ENCODE data around the gene DYNC1I2. TPM values are rescaled to one million over a fixed set of nuclear protein-coding genes. Genes with fewer than 3 reads are reported as not detected.

The DYNC1I2 gene
- total RNA-seq, 4 donors from 2014 or later, result 102 to 124 (median 115) TPM

DNA sequence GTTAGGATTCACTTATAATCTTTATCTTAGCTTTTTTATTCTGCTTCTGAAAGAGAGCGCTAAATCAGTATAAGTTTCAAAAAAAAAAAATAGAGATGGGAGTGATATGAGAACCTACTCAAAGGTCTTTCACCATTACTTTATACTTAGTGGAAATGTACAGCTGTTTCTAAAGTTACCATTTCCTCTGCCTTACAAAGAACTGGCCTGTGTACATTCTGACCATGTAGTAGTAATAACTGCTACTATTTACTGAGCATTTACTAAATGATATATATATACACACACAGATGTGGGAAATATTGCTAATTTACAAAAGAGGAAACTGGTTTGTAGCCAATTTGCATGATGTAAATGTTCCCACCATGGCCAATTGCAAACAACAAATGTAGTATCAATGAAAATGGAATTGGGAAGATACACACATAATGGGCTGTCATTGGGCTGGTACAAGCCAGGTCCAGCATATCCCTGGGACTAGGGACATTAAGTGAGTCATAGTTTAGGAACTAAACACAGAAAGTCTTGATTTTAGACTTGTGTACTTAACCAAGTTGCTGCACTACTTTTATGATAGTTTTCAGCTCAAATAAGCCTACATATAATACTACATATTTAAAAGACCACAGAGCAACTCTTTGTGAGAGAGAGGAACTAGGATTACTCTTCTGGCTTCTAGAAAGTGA, 67.1 kb downstream of the DYNC1I2 start:
- TF ChIP-seq, protein P1, sequence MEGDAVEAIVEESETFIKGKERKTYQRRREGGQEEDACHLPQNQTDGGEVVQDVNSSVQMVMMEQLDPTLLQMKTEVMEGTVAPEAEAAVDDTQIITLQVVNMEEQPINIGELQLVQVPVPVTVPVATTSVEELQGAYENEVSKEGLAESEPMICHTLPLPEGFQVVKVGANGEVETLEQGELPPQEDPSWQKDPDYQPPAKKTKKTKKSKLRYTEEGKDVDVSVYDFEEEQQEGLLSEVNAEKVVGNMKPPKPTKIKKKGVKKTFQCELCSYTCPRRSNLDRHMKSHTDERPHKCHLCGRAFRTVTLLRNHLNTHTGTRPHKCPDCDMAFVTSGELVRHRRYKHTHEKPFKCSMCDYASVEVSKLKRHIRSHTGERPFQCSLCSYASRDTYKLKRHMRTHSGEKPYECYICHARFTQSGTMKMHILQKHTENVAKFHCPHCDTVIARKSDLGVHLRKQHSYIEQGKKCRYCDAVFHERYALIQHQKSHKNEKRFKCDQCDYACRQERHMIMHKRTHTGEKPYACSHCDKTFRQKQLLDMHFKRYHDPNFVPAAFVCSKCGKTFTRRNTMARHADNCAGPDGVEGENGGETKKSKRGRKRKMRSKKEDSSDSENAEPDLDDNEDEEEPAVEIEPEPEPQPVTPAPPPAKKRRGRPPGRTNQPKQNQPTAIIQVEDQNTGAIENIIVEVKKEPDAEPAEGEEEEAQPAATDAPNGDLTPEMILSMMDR (IDR thresholded peaks at IDR 0.05; ENCODE audit: low read depth), result no peak

DNA sequence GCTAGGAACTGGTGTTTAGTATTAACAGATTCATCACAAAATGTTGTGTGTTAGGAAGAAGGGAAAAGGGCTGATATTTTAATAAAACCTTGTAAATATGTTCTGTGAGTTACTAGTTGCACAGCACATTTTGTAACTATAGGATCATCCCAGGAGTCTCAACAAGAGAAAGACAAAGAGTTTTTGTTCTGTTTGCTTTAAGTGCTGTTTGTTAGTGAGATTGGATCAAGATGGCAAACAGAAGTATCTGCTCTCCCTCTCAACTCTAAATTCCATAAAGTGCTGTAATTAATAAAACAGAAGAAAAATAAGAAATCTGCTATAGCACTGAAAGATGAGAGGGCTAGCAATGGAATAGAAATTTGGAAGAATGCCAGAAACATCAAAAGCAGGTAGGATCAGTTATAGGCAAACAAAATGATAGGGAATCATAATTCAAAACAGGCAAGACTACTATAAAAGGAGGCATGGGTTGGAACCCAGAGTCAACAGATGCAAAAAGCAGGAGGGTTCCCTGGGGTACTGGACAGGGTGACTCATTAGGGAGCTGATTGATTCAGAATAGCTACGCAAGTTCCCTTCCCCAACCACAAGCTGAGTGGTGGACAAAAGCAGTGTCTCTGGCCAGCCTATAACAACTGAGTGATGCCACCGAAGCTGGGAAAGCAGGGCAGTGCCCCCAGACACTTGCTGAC, 75.8 kb downstream of the DYNC1I2 start:
- TF ChIP-seq, protein P1 (IDR thresholded peaks at IDR 0.05; ENCODE audit: low read depth), result no peak

DNA sequence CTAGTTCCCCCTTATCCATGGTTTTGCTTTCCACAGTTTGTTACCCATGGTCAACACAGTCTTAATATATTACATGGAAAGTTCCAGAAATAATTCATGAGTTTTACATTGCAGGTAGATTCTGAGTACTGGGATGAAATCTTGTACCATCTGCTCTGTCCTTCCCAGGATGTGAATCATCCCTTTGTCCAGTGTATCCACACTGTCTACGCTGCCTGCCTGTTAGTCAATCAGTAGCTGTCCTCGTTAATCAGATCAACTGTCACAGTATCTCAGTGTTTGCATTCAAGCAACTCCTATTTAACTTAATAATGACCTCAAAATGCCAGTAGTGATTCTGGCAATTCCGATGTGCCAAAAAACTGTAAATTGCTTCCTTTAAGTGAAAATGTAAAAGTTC, 76.3 kb downstream of the DYNC1I2 start:
- TF ChIP-seq, protein P1 (IDR thresholded peaks at IDR 0.05; ENCODE audit: low read depth), result no peak

DNA sequence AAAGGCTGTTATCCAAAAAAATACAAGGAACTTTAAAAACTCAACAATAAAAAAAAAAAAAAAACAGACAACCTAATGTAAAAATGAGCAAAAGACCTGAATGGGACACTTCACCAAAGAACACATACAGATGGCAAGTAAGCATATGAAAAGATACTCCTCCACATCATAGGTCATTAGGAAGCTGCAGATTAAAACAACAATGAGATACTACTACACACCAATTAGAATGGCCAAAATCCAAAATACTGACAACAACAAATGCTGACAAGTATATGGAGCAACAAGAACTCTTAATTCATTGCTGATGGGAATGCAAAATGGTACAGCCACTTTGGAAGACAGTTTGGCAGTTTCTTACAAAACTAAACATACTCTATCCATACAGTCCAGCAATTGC, 84.2 kb downstream of the DYNC1I2 start:
- TF ChIP-seq, protein P1 (IDR thresholded peaks at IDR 0.05; ENCODE audit: low read depth), result no peak

DNA sequence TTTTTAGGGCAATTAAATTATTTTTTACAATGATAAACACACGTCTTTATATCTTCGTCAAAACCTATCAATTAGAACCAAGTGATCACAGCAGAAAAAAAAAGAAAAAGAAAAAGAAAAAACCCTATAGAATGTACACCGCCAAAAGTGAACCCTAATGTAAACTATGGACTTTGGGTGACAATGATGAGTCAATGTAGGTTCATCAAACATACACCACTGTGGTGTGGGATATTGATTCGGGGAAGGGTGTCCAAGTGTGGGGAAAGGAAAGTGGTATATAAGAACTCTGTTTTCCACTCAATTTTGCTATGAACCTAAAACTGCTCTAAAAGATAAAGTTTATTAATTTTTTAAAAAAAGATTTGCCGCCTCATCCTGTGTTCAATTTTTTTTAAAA, 85.1 kb downstream of the DYNC1I2 start:
- TF ChIP-seq, protein P1 (IDR thresholded peaks at IDR 0.05; ENCODE audit: low read depth), result no peak

DNA sequence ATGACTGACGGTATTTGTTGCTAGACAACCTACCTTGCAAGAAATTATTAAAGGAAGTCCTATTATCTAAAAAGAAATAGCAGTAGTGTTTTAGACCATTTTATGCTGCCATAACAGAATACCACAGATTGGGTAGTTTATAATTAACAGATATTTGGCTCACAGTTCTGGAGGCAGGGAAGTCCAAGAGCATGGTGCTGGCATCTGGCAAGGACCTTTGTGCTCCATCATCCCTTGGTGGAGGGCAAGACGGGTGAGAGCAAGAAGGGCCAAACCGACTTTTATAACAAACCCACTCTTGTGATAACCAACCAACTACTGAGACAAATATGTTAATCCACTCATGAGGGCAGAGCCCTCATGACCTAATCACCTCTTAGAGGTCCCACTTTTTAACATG, 91.2 kb downstream of the DYNC1I2 start:
- TF ChIP-seq, protein P1 (IDR thresholded peaks at IDR 0.05; ENCODE audit: low read depth), result no peak

DNA sequence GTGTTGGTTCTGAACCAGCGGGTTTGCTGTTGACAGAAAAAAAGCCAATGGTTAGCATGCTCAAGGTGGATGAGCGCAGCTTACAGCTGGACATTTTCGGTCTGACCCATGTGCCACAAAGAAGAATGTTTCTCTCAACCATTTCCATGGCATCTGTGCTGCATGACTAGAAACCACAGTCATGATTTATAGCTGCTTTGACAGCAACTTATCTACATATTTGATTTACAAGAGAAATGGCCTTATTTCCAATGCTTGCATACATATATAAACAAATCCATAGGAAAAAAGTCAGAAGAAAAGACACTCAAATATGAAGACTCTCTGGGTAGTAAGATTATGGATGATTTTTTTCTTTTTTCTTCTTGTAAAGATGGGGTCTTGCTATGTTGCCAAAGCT, 98.2 kb downstream of the DYNC1I2 start:
- TF ChIP-seq, protein P1 (IDR thresholded peaks at IDR 0.05; ENCODE audit: low read depth), result no peak
